Large intestine (tissue), 12 donors: ENCODE results near the gene SPAG6. TPM values are rescaled to one million over a fixed set of nuclear protein-coding genes. Genes with fewer than 3 reads are reported as not detected.
A peak's percentile ranks its signal among the peaks of the same experiment; 100 is the strongest.
"Not testable (repeated sequence)": the region's sequence is repeated elsewhere in the genome, so short reads cannot be mapped to it uniquely, and the experiment has no call there.

Experiments
- DNase-seq, 2 donors: peaks; one replicate each; pipeline versions ENCODE4 v3.0.0 to v3.0.0-alpha.2; 2013
- H3K27ac ChIP-seq: one replicate; pipeline ENCODE4 v1.5.1; 2013; ENCODE audit warnings: low read length
- H3K27me3 ChIP-seq: 2 replicates; pipeline ENCODE4 v1.6.1; 2013; ENCODE audit warnings: low read length; ENCODE audit not compliant: control insufficient read depth, insufficient read depth
- H3K36me3 ChIP-seq: 2 replicates; pipeline ENCODE4 v1.6.1; 2013; ENCODE audit warnings: low read length; ENCODE audit not compliant: control insufficient read depth, insufficient read depth
- H3K4me1 ChIP-seq: one replicate; pipeline ENCODE4 v1.6.1; 2013; ENCODE audit warnings: low read length; ENCODE audit not compliant: control insufficient read depth, insufficient read depth
- H3K4me3 ChIP-seq: one replicate; pipeline ENCODE4 v1.5.1; 2013; ENCODE audit warnings: low read length
- H3K9me3 ChIP-seq: one replicate; pipeline ENCODE4 v1.6.1; 2013; ENCODE audit warnings: mild to moderate bottlenecking, low read depth, low read length, moderate library complexity; ENCODE audit not compliant: control insufficient read depth
- WGBS: methylation state at CpG from one replicate; pipeline ENCODE4 v1.1.5; 2013; ENCODE audit warnings: low lambda C conversion rate; ENCODE audit not compliant: insufficient coverage; 5-methylcytosine and 5-hydroxymethylcytosine counted together
- long read RNA-seq, 11 donors: transcript quantifications; one replicate each; lab custom pipeline, GENCODE V29; 2026
- polyA plus RNA-seq: library from polyadenylated mRNA; unstranded; fragments of 120-200 nt; gene quantifications from one replicate; pipeline ENCODE4 v1.2.1, GENCODE V29; 2013

Gene SPAG6
- polyA plus RNA-seq = 0.19 TPM
- long read RNA-seq, donor 1 = 0 reads
- long read RNA-seq, donor 2 = 0 reads
- long read RNA-seq, donor 3 = 0 reads
- long read RNA-seq, donor 4 = 0 reads
- long read RNA-seq, donor 5 = 0 reads
- long read RNA-seq, donor 6 = 0 reads
- long read RNA-seq, donor 7 = 0 reads
- long read RNA-seq, donor 8 = 0 reads
- long read RNA-seq, donor 9 = 0 reads
- long read RNA-seq, donor 10 = 0 reads
- long read RNA-seq, donor 11 = 0 reads

DNA sequence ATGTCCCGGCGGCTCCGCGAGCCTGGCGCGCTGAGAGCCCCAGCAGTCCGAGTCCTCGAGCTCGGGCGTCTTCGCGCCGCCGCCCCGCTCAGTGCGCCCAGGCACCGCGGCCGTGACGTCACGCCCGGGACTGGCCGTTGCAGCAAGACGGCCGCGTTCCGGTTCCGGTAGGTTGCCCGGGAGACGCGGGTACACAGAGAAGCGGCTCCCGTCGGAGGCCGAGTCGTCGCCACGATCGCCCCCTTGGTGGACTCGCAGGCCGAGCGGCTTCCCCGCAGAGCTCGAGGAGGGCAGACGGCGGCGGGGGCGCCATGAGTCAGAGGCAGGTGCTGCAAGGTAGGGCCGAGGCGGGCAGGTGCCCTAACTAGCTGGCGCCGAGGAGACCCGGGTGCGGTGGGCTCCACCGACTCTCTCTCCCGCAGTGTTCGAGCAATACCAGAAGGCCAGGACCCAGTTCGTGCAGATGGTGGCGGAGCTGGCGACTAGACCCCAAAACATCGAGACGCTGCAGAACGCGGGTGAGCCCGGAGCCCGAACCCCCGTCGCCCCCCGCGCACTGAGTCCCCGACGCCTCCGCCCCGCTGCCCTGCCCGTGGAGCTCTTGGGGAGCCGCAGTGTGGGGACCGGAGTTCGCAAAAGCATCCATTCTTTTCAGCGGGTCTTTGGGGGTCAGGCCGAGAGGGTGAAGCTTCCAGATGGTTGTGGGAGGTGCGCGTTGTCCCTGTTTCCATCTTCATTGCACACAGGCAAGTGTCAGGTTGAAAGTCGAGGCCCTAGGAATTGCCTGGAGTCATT, at the start of gene SPAG6:
SPAG6 (plus strand) TSS at position 196 of the 795 bp plus-strand sequence; CDS start at position 312, 116 bp downstream.
- no CpG with 5 or more reads among the region's 83 CpGs for WGBS
- no peak within 1 kb of the TSS for H3K27ac ChIP-seq
- H3K4me3 ChIP-seq = peak within 1 kb of the TSS; percentile 25
- no peaks in the 10 kb centered on the region for H3K36me3 ChIP-seq
- peak; percentile 40 to 68 for DNase-seq
- peaks cover 5% of the 10 kb centered on the region for H3K4me1 ChIP-seq
- peaks cover 10% of the 10 kb centered on the region for H3K9me3 ChIP-seq
- peaks cover 66% of the 10 kb centered on the region for H3K27me3 ChIP-seq

DNA sequence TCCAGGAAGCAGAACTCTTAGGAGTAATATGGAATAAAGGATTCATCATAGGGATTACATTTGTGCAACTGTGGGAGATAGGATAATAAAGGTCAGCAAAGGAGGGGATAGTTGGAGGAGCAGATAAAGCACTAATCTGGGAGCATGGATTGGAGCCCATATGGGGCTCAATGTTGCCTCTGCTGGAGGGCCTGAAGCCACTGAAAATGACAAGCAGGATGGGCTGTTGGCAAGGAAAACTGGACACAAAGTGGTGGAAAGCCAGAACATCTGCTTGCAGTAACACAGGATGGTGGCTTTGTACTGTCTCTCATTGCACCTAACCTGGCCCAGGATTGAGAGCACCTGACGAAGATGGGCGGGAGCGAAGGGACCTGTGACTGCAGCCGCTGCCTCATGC, 44.1 kb upstream of the SPAG6 start:
- WGBS = no CpG with 5 or more reads among the region's 4 CpGs
- no peak overlapping the region for H3K27ac ChIP-seq
- no peaks in the 10 kb centered on the region for H3K4me1 ChIP-seq
- H3K27me3 ChIP-seq = peaks cover 4% of the 10 kb centered on the region
- H3K9me3 ChIP-seq = no peaks in the 10 kb centered on the region
- no peak overlapping the region for H3K4me3 ChIP-seq
- H3K36me3 ChIP-seq = no peaks in the 10 kb centered on the region
- no peak for DNase-seq

DNA sequence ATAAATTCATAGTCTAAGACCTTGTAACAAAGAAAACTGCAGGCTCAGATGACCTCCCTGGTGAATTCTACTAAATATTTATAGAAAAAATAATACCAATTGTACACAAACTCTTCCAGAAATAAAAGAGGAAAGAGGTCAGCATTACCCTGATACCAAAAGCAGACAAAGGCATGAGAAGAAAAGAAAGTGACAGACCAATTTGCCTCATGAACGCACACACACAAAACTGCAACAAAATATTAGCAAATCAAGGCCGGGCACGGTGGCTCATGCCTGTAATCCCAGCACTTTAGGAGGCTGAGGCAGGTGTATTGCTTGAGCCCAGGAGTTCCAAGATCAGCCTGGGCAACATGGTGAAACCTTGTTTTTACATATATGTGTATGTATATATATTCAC, 41.8 kb upstream of the SPAG6 start:
- Histone ChIP-seq H3K36me3 (no peaks in the 10 kb centered on the region), H3K9me3 (no peaks in the 10 kb centered on the region), H3K27ac (no peak overlapping the region), H3K27me3 (peaks cover 6% of the 10 kb centered on the region), H3K4me3 (no peak overlapping the region), H3K4me1 (no peaks in the 10 kb centered on the region)
- whole genome bisulfite sequencing = 100% methylated on average over 1 of the region's 3 CpGs
- no peak for DNase-seq

- Histone ChIP-seq H3K4me3 (no peak overlapping the region), H3K36me3 (no peaks in the 10 kb centered on the region), H3K27me3 (peaks cover 6% of the 10 kb centered on the region), H3K4me1 (no peaks in the 10 kb centered on the region), H3K9me3 (no peaks in the 10 kb centered on the region), H3K27ac (no peak overlapping the region)
- no CpG with 5 or more reads among the region's 2 CpGs for WGBS
- DNase-seq = no peak
These were observed 39.6 kb upstream of the SPAG6 start for GRCh38 chr10:22305721-22306120.

- Histone ChIP-seq H3K4me1 (no peaks in the 10 kb centered on the region), H3K4me3 (no peak overlapping the region), H3K9me3 (no peaks in the 10 kb centered on the region), H3K27me3 (peaks cover 9% of the 10 kb centered on the region), H3K27ac (no peak overlapping the region), H3K36me3 (no peaks in the 10 kb centered on the region)
- DNase-seq = no peak
- 70% methylated on average over 1 of the region's 2 CpGs for WGBS
These were observed 36.9 kb upstream of the SPAG6 start for GRCh38 chr10:22308390-22308789.

DNA sequence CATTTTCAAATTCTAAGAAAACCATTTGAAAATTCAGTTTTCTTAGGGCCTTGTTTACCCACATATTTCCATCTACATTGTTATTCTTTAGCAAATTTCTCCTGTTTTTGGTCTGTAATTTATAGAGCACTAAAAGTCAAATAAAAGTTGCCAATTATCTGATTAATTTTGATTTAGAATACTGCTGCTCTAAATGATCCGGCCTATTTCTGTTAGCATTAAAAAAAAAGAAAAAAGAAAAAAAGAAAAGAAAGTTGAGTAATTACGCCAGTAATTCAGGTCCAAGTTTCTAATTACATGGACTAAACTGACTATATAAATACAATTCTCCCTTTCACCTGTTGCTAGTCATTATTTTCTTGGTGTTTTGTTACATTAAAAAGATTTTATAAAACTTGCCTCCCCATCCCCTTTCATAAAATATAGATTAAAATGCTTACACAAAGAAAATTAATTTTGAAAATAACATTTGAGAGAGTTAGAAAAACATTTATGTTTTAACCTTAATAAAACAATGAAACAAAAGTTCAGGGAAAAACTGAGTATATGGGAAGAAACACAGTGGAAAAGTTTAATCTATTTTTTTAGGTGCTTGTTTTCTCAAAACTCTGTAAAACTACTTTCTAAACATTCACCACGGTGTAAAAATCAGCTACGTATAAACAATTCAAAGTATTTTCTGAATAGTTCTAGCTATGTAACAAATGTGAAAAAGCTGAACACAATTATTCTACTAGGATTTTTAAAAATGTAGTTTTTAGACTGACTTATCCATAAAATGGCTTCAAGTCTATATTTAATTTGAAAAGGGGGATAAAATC, 35.9 kb upstream of the SPAG6 start:
- 100% methylated on average over 1 of the region's 4 CpGs for WGBS
- DNase-seq = no peak
- Histone ChIP-seq H3K4me1 (no peaks in the 10 kb centered on the region), H3K36me3 (no peaks in the 10 kb centered on the region), H3K27ac (no peak overlapping the region), H3K4me3 (no peak overlapping the region), H3K9me3 (no peaks in the 10 kb centered on the region), H3K27me3 (peaks cover 9% of the 10 kb centered on the region)

- DNase-seq = not testable (repeated sequence)
- H3K27me3 ChIP-seq = peaks cover 11% of the 10 kb centered on the region
- 100% methylated on average over 1 of the region's 10 CpGs for WGBS
These were observed 35.3 kb upstream of the SPAG6 start for GRCh38 chr10:22310012-22310411.

DNA sequence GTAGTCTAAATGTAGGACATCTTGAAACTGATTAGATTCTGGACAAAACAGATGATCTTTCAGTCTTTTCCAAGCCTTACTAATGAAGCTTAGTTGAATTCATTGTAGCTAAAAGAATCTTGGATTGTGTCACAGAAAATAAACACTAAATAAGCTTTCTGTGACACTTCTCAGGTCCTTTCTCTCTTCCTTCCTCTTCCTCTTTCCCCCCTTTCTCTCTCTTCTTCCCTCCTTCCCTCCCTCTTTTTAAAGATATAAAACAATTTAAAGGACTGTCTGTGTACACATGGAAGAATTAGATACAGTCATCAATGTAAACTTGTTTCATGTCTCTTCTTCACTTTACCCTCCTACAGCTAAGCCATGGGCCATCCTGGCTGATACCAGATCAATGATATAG, 34.4 kb upstream of the SPAG6 start:
- no peaks in the 10 kb centered on the region for H3K4me1 ChIP-seq
- no peak for DNase-seq
- H3K27me3 ChIP-seq = peaks cover 11% of the 10 kb centered on the region
- H3K27ac ChIP-seq = no peak overlapping the region
- no peaks in the 10 kb centered on the region for H3K36me3 ChIP-seq
- no peaks in the 10 kb centered on the region for H3K9me3 ChIP-seq
- H3K4me3 ChIP-seq = no peak overlapping the region

More at GRCh38 chr10:22310012-22310411, 35.3 kb upstream of the SPAG6 start:
- not testable (repeated sequence) for H3K4me1 ChIP-seq, H3K4me3 ChIP-seq, H3K36me3 ChIP-seq, H3K27ac ChIP-seq, H3K9me3 ChIP-seq

DNA sequence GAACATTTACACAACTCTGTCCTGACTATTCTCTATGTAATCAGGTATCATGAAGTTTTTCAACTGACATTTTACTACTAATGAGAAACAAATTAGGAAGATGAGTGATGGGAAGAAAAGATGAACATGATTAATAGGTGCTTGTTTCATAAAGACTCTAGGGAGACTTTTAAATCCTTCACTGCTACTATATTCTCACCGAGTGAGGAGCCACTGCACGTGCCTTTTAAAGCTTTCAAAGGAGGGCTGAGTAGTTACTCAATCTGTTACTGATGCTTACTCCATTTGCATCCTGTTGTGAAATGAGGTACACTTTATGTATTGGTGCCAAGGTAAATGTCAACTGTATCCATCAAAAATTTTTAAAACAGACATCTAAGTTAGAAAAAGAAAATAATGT, 30.4 kb upstream of the SPAG6 start:
- WGBS = 90% methylated on average over 2 of the region's 2 CpGs
- H3K9me3 ChIP-seq = no peaks in the 10 kb centered on the region
- no peak for DNase-seq
- H3K4me3 ChIP-seq = no peak overlapping the region
- H3K36me3 ChIP-seq = no peaks in the 10 kb centered on the region
- peaks cover 9% of the 10 kb centered on the region for H3K4me1 ChIP-seq
- peaks cover 5% of the 10 kb centered on the region for H3K27me3 ChIP-seq
- H3K27ac ChIP-seq = no peak overlapping the region

- Histone ChIP-seq H3K27ac (peak overlapping the region; percentile 85), H3K36me3 (no peaks in the 10 kb centered on the region), H3K4me1 (peaks cover 11% of the 10 kb centered on the region), H3K4me3 (peak overlapping the region; percentile 97), H3K9me3 (no peaks in the 10 kb centered on the region), H3K27me3 (peaks cover 5% of the 10 kb centered on the region)
- DNase-seq = peak in 1 of 2 donors; percentile 31
- WGBS = no CpG with 5 or more reads among the region's 53 CpGs
These were observed 29.6 kb upstream of the SPAG6 start for GRCh38 chr10:22315455-22316285.
